Esophagus muscularis mucosa (tissue), 4 donors: Measurements from ENCODE around the gene TERT.

Experiments used
- CTCF ChIP-seq, 3 experiments: fragments of 200-600 bp in 2 of 3; fragments of 450-650 bp in 1 of 3; sonication (generic) in 2 of 3; IDR thresholded peaks; one replicate each; pipeline ENCODE4 v1.5.1; 2017 to 2019; ENCODE audit warnings: antibody characterized with exemption in 3 of 3, mild to moderate bottlenecking in 2 of 3, moderate library complexity in 1 of 3
- EP300 ChIP-seq: sonication (generic); formaldehyde crosslinking; IDR thresholded peaks from one replicate; pipeline ENCODE4 v1.6.1; 2017; ENCODE audit warnings: antibody characterized with exemption
- POLR2A ChIP-seq: fragments of 450-650 bp; IDR thresholded peaks from one replicate; pipeline ENCODE4 v1.6.1; 2017; ENCODE audit warnings: antibody characterized with exemption, moderate library complexity, mild to moderate bottlenecking, low read depth
- POLR2AphosphoS5 ChIP-seq, 2 donors: sonication (generic); formaldehyde crosslinking; IDR thresholded peaks; one replicate each; pipeline ENCODE4 v1.6.1; 2017; ENCODE audit warnings: antibody characterized with exemption in 2 of 2

- TF ChIP-seq CTCF (IDR thresholded peaks at IDR 0.05) (no peak), POLR2AphosphoS5 (IDR thresholded peaks at IDR 0.05) (no peak), POLR2A (no peak), EP300 (no peak)
Measured at GRCh38 chr5:1292139-1292538, 2.7 kb downstream of the TERT start.
